ENCODE results near the gene PSRC1. TPM values are rescaled to one million over a fixed set of nuclear protein-coding genes. Genes with fewer than 3 reads are reported as not detected.

The PSRC1 gene
- total RNA-seq, 1 experiment from 2014 or later: 68.4 TPM

GRCh38 chr1:109265741-109266330 is 17.1 kb downstream of the PSRC1 start:
- TF ChIP-seq GTF2I (CRISPR knock-in tag; conservative IDR thresholded peaks at IDR 0.05): no peak
- no peak for TF ChIP-seq ZBTB43 (CRISPR knock-in tag; IDR thresholded peaks at IDR 0.05)
- TF ChIP-seq SP1 (CRISPR knock-in tag; conservative IDR thresholded peaks at IDR 0.05): no peak
- no peak for TF ChIP-seq AFF4 (CRISPR knock-in tag; IDR thresholded peaks at IDR 0.05; ENCODE audit: borderline replicate concordance)
- TF ChIP-seq ZNF219 (CRISPR knock-in tag; IDR thresholded peaks at IDR 0.05; ENCODE audit: borderline replicate concordance): no peak
- no peak for TF ChIP-seq NFYB (CRISPR knock-in tag; conservative IDR thresholded peaks at IDR 0.05; ENCODE audit: low read depth)
- TF ChIP-seq ATF1 (CRISPR knock-in tag; IDR thresholded peaks at IDR 0.05): no peak
- no peak for TF ChIP-seq RORB (CRISPR knock-in tag; IDR thresholded peaks at IDR 0.05)
- TF ChIP-seq ZNF232 (CRISPR knock-in tag; IDR thresholded peaks at IDR 0.05): no peak
- TF ChIP-seq HMGA2 (CRISPR knock-in tag; IDR thresholded peaks at IDR 0.05): no peak
- TF ChIP-seq ZNF263 (CRISPR knock-in tag; IDR thresholded peaks at IDR 0.05; ENCODE audit: low read depth): no peak
- TF ChIP-seq FOXP1 (CRISPR knock-in tag; IDR thresholded peaks at IDR 0.05; ENCODE audit: borderline replicate concordance): no peak
- no peak for TF ChIP-seq ZNF671 (CRISPR knock-in tag; IDR thresholded peaks at IDR 0.05)
- no peak for TF ChIP-seq CREM (CRISPR knock-in tag; IDR thresholded peaks at IDR 0.05)
- DNase-seq (ENCODE audit: low spot score) (no peak), ATAC-seq (no peak)
- Mint-ChIP-seq H3K27me3 (ENCODE audit: low read depth) (no peaks in the 10 kb centered on the region), H3K4me1 (peaks cover 9% of the 10 kb centered on the region), H3K27ac (no peak overlapping the region), H3K9me3 (no peaks in the 10 kb centered on the region), H3K4me3 (no peak overlapping the region), H3K36me3 (peaks cover 5% of the 10 kb centered on the region; the same call in 1 of the 2 replicates)
- CTCF ChIA-PET: interaction anchor here (0.7 kb wide), 1 partner anchor 12 kb away, joined by 3 read pairs; no protein-coding TSS in a partner anchor
- POLR2A ChIA-PET: no interaction called here

GRCh38 chr1:109265016-109265415 is 17.9 kb downstream of the PSRC1 start:
- ChIA-PET CTCF (interaction anchor here (0.7 to 2.7 kb wide), 4 partner anchors 11 to 161 kb away, joined by 3 to 35 read pairs (median 10); partner anchors contain the start of gene PSMA5), POLR2A (no interaction called here)
- Mint-ChIP-seq H3K4me3 (no peak overlapping the region), H3K9me3 (no peaks in the 10 kb centered on the region), H3K27me3 (ENCODE audit: low read depth) (no peaks in the 10 kb centered on the region), H3K4me1 (peaks cover 14% of the 10 kb centered on the region), H3K27ac (no peak overlapping the region), H3K36me3 (peaks cover 5% of the 10 kb centered on the region; the same call in 1 of the 2 replicates)
- ATAC-seq: no peak
- DNase-seq (ENCODE audit: low spot score): no peak
- no peak for TF ChIP-seq TP53 (CRISPR knock-in tag; IDR thresholded peaks at IDR 0.05)
- no peak for TF ChIP-seq IRF2 (CRISPR knock-in tag; IDR thresholded peaks at IDR 0.05; ENCODE audit: borderline replicate concordance, low read depth)
- no peak for TF ChIP-seq RELA (CRISPR knock-in tag; IDR thresholded peaks at IDR 0.05; ENCODE audit: borderline replicate concordance)
- TF ChIP-seq GTF2I (CRISPR knock-in tag; conservative IDR thresholded peaks at IDR 0.05): no peak
- no peak for TF ChIP-seq NFYB (CRISPR knock-in tag; conservative IDR thresholded peaks at IDR 0.05; ENCODE audit: low read depth)
- no peak for TF ChIP-seq GRHL2 (CRISPR knock-in tag; IDR thresholded peaks at IDR 0.05; ENCODE audit: insufficient replicate concordance, severe bottlenecking)

- no peaks in the 10 kb centered on the region for H3K9me3 Mint-ChIP-seq
- POLR2A ChIA-PET: interaction anchor here (1.0 kb wide), 1 partner anchor 63 kb away, joined by 3 read pairs; no protein-coding TSS in a partner anchor
- no peak overlapping the region for H3K27ac Mint-ChIP-seq
- no peak for ATAC-seq
- no peak overlapping the region for H3K4me3 Mint-ChIP-seq
- peaks cover 3% of the 10 kb centered on the region; the same call in 1 of the 2 replicates for H3K36me3 Mint-ChIP-seq
- H3K27me3 Mint-ChIP-seq (ENCODE audit: low read depth): no peaks in the 10 kb centered on the region
- H3K4me1 Mint-ChIP-seq: peaks cover 19% of the 10 kb centered on the region
- CTCF ChIA-PET: interaction anchor here (0.5 to 2.7 kb wide), 29 partner anchors 9 to 273 kb away, joined by 3 to 35 read pairs (median 5); partner anchors contain the start of genes CELSR2, CYB561D1, MYBPHL and PSMA5
- DNase-seq (ENCODE audit: low spot score): no peak
- TF ChIP-seq ATF1 (CRISPR knock-in tag; IDR thresholded peaks at IDR 0.05) (no peak), ZSCAN18 (CRISPR knock-in tag; IDR thresholded peaks at IDR 0.05) (no peak), IRF2 (CRISPR knock-in tag; IDR thresholded peaks at IDR 0.05; ENCODE audit: borderline replicate concordance, low read depth) (no peak), GRHL2 (CRISPR knock-in tag; IDR thresholded peaks at IDR 0.05; ENCODE audit: insufficient replicate concordance, severe bottlenecking) (no peak), ZNF512 (CRISPR knock-in tag; IDR thresholded peaks at IDR 0.05; ENCODE audit: borderline replicate concordance) (no peak), ZNF121 (CRISPR knock-in tag; IDR thresholded peaks at IDR 0.05) (no peak), E2F5 (CRISPR knock-in tag; IDR thresholded peaks at IDR 0.05) (no peak), MAX (CRISPR knock-in tag; IDR thresholded peaks at IDR 0.05) (no peak)
Measured at GRCh38 chr1:109264379-109264755, 18.6 kb downstream of the PSRC1 start.
